SIG-M5 treated with dmso at 0.1 percent for 504 hours (cell line): ENCODE results near the gene TEAD4.

Experiments used
- DNase-seq: peaks from one replicate; lab custom pipeline; 2025; ENCODE audit not compliant: unreplicated experiment; lab: John Stamatoyannopoulos, UW

Gene TEAD4

DNA sequence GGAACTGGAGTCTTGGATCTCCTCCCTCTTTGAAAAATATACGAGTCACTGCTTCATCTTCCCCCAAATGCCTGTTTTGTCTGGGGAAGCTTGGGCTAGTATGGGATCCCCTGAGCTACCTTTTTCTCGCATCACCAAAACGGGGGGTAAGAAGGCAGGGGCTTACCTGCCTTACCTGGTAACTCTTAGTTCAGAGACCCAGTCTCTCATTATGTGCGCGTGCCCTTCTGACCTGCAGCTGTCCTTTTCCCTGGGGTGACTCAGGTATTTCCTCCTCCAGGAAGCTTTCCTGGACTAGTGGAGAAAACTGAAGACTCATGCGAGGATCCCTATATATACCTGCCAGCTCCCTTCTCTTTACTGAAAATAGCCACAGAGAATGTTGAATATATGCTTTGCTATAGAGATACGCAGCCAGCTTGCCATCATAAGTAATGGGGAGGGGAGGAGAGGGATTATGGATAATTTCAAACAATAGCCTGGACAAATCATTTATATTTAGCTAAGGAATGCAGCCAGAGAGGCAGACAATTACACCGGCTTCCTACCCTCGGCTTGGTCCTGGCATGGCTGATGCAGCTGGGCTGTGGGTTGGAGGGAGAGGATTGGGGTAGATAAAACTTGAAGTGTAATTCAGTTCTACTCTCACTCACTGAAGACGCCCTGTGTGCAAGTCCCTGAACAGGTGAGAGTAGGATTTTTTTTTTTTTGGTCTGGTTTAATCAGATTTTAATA is 119.1 kb downstream of the TEAD4 start:
- no peak for DNase-seq

- no peak for DNase-seq
Observed at GRCh38 chr12:3081091-3081490, 121.9 kb downstream of the TEAD4 start.

GRCh38 chr12:3081886-3082285 is 122.7 kb downstream of the TEAD4 start:
- no peak for DNase-seq

DNA sequence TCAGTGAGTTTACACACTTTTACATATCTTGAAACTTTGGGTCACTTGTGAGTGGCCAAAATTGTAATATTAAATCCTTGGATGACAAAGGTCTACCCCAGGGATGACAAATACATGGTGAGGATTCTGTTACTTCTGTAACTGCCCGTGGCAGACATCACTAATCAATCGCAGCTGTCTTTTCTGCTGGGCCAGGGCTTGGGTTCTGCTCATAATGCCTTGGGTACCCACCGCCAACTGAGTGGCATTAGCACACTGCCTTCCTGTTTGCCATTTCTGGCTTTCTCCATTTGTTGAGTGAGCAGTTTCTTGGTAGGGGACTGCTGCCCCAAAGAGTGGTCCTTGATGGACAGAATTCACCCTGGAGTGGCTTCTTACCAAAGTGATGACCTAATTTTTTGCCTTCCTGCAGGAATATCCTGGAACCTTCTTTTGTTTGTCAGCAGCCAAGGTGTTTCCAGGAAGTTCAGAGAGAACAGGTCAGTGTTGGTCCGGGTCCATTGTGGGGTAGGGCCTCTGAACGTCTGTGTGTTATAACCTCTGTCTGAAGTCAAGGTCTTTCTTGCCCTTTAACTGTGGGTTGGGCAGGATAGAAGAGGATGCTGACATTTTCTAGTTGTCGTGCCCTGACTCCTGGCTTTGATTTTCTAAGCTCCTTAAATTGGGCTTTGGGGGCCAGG is 124.2 kb downstream of the TEAD4 start:
- no peak for DNase-seq

DNA sequence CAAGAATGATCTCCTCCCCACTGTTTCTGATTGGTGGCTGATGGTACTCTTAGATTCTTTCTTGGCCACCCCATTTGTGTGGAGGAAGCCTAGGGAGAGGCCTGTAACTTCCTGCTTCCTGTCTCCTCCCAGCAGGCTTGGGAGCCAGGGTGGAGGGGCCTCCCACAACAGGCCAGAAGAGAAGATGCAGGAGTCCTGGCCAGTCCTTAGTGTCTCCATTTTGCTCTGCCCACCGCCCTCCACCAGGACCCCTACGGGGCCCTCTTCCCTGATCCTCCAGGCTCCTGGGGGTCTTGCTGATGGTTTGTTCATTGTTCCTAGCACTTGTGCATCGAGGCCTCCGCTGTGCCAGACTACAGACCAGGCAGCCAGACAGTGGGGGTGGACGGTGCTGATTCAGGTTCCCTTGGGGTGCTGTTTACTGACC is 124.7 kb downstream of the TEAD4 start:
- no peak for DNase-seq

- DNase-seq: no peak
Observed at GRCh38 chr12:3084742-3085141, 125.5 kb downstream of the TEAD4 start.

DNA sequence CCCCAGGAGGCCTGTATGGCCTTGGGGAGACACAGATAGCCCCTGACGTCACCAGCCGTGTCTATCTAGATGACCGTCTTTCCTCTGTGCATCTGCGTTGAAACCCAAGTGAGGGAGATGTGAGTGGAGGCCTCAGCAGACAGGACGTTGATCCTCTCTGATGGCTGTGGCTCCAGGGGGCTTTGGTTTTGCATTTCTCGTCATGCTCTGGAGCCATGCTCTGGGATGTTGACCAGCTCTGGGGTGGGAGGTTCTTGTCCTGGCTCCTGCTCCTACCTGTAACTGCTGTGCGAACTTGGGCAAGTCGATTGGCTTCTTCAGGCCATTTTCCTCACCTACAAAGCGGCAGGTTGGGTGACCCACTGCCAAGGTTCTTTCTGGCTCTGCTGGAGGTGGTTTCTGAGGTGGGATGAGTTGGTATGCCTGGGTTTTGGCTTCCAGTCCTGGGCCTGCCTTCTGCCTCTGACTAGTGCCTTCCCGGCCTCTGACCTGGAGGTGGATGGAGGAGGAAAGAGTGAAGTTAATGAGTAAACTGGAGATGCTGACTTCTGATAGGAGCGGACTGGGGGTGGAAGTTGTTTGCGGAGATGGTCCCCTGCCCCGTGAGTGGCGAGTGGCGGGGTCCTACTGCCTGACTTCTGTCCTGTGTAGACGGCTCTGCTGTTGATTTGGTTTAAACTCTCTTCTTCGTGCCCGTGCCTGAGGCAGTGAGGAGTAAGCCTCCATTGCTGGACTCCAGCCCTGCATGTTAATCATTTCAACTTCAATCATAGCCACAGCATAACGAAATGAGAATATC is 126.3 kb downstream of the TEAD4 start:
- DNase-seq: no peak

DNA sequence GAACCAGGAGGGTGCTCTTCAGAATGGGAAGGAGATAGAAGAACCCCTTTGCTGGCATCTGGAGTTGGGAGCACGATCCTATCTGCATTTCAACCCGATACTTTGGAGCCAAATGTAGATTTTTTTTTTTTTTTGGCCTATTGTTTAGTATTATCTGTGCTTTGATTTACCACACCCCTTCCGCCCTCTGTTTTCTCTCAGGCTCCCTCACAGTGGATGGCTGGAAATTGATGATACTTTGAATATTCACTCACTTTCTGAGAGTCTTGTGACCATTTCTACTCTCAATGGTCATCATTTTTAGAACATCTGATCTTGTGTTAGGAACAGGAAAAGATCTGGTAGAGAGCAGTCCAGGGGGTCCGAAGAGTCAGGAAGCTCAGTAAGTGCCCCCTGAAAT is 127.0 kb downstream of the TEAD4 start:
- no peak for DNase-seq

DNA sequence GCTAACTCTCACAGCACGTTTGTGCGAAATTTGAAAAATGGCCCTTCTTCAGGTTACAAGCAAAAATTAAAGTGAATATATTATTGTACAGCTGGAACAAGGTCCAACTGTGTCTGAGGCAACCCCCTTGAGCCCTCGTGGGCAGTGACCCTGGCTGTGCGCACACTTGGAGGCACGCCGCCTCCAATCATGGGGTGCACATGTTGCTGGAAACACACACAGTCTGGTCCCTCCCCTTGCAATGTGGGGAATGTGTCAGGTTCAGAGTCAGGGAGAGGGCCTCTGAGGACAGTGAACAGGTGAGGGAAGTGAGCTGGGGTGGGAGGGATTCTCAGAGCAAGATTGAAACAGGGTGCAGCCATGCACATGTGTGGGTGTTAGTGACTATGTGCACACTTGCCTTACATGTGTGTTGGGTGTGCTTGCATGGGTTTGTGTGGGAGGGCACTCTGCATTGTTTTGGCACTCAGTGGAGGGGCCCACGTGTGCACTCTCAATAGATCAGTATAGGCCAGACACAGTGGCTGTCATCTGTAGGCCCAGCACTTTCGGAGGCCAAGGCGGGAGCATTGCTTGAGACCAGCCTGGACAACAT is 127.6 kb downstream of the TEAD4 start:
- DNase-seq: no peak

DNA sequence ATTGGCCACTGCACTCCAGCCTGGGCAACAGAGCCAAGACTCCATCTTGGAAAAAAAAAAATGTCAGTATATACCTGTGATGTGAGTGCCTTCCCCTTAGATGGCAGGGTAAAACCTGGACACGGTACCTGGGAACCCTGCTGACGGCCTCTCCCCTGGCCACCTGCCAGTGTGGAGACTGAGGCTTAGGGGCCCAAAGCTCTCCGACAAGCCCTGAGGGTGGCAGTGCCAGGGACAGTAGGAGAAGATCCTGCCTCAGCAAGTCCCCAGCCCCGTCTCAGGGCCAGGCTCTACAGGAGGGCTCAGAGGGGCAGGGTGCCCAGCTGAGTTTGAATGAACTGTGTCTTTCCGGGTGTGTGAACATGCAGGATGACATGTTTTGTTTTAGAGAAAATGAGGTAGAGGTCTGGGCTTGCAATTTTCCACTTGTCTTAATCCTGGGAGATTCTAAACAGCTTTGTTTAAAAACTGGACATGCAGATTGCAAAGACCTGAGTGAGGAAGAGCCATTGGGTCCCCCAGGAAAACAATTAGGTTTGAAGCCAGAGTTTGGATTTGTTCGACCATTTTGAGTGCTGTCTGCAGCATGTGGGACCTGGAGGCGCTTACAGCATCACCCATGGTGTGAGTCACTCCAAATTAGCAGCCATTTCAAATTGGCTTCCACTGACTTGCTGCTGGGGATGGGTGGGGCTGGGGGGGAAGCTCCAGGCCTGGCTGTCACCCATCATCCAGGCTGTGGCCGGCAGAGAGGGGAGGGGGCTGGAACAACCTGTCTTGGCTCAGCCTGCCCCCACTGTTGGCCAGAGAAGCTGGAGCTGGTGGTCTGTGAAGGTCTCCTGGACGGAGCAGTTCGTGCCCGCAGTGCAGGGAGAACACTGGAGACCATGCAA is 128.8 kb downstream of the TEAD4 start:
- DNase-seq: no peak

- no peak for DNase-seq
Observed at GRCh38 chr12:3089588-3089987, 130.4 kb downstream of the TEAD4 start.
